ENCODE results near the gene MTMR11. TPM values are rescaled to one million over a fixed set of nuclear protein-coding genes. Genes with fewer than 3 reads are reported as not detected.

The MTMR11 gene
- total and polyA plus RNA-seq, 9 of the 15 experiments (the other 6 are each of a cell fraction or from before 2014, with no cell fraction given): 0.09 to 1.6 (median 0.51) TPM

GRCh38 chr1:149978547-149979023 lies 41.9 kb upstream of the MTMR11 start:
- CTCF ChIA-PET (ENCODE audit: low intra/inter-chr PET ratio): interaction anchor here (0.7 kb wide), 1 partner anchor 16 kb away, joined by 3 read pairs; no protein-coding TSS in a partner anchor
- no TSS peak for BruUV-seq (replicated peaks)

GRCh38 chr1:149977345-149977744 lies 40.7 kb upstream of the MTMR11 start:
- no peak overlapping the region for H2AFZ ChIP-seq (ENCODE audit: low read depth, low read length)
- no peak overlapping the region for H3K4me3 ChIP-seq
- peaks cover 42% of the 10 kb centered on the region for H3K36me3 ChIP-seq (ENCODE audit: control insufficient read depth, insufficient read depth, low read length)
- POLR2A ChIA-PET: interaction anchor here (1.0 kb wide), 2 partner anchors 9 to 13 kb away, joined by 3 to 5 read pairs; no protein-coding TSS in a partner anchor
- no peak for DNase-seq (ENCODE audit: extremely low read depth in 1 of 4, low spot score in 3 of 4)
- in situ Hi-C loops (cut with MboI) (no loop called here), intact Hi-C loops (cut with micrococcal nuclease) (no loop called here)
- no peak for FAIRE-seq
- CTCF ChIA-PET (ENCODE audit: low intra/inter-chr PET ratio): no interaction called here
- H3K4me2 ChIP-seq (ENCODE audit: insufficient read depth, low read length): no peak overlapping the region
- no peak overlapping the region for H3K9ac ChIP-seq (ENCODE audit: insufficient read depth in 1 of 2, low read depth in 2 of 2, low read length in 2 of 2)
- no peaks in the 10 kb centered on the region for H3K4me1 ChIP-seq (replicated peaks in 1 of 2; ENCODE audit: control insufficient read depth in 2 of 2, insufficient read depth in 2 of 2, low read length in 2 of 2)
- H4K20me1 ChIP-seq (replicated peaks; ENCODE audit: control insufficient read depth, insufficient read depth, low read length): no peaks in the 10 kb centered on the region; the same call in 1 of the 2 replicates
- TF ChIP-seq ELF1 (tag; IDR thresholded peaks at IDR 0.05) (no peak), ZNF133 (CRISPR knock-in tag; IDR thresholded peaks at IDR 0.05) (no peak), SFPQ (IDR thresholded peaks at IDR 0.05; ENCODE audit: low read depth, low read length) (no peak), ZNF445 (CRISPR knock-in tag; IDR thresholded peaks at IDR 0.05; ENCODE audit: low read depth) (no peak), ZNF717 (CRISPR knock-in tag; IDR thresholded peaks at IDR 0.05) (no peak), CBX2 (IDR thresholded peaks at IDR 0.05; ENCODE audit: insufficient read depth, low read length, poor library complexity, severe bottlenecking) (no peak), SUPT5H (IDR thresholded peaks at IDR 0.05) (no peak)
- TF ChIP-seq, protein P1, sequence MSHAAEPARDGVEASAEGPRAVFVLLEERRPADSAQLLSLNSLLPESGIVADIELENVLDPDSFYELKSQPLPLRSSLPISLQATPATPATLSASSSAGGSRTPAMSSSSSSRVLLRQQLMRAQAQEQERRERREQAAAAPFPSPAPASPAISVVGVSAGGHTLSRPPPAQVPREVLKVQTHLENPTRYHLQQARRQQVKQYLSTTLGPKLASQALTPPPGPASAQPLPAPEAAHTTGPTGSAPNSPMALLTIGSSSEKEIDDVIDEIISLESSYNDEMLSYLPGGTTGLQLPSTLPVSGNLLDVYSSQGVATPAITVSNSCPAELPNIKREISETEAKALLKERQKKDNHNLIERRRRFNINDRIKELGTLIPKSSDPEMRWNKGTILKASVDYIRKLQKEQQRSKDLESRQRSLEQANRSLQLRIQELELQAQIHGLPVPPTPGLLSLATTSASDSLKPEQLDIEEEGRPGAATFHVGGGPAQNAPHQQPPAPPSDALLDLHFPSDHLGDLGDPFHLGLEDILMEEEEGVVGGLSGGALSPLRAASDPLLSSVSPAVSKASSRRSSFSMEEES (CRISPR knock-in tag; IDR thresholded peaks at IDR 0.05): peak; percentile 46
- ATAC-seq: no peak
- peaks cover 23% of the 10 kb centered on the region for H3K79me2 ChIP-seq (ENCODE audit: control insufficient read depth, insufficient read depth, low read length)
- no peak overlapping the region for H3K27ac ChIP-seq (ENCODE audit: extremely low read depth, low read depth, low read length)
- no TSS peak for BruUV-seq (replicated peaks)
- H3K9me3 ChIP-seq (replicated peaks; ENCODE audit: control insufficient read depth, insufficient read depth, low read depth, low read length): no peaks in the 10 kb centered on the region
- no peaks in the 10 kb centered on the region for H3K27me3 ChIP-seq (ENCODE audit: control insufficient read depth in 2 of 2, insufficient read depth in 2 of 2, low read length in 2 of 2)
- no peaks in the 10 kb centered on the region for H3K9me1 ChIP-seq (ENCODE audit: control insufficient read depth, insufficient read depth, low read length)
- whole genome bisulfite sequencing (ENCODE audit: insufficient coverage, low coverage, missing lambda C conversion rate): 94% methylated on average over 3 of the region's 3 CpGs

More at GRCh38 chr1:149978547-149979023, 41.9 kb upstream of the MTMR11 start:
- POLR2A ChIA-PET: interaction anchor here (0.5 to 1.0 kb wide), 5 partner anchors 9 to 208 kb away, joined by 3 to 4 read pairs (median 3); a partner anchor contains a TSS
- Histone ChIP-seq H3K27me3 (ENCODE audit: control insufficient read depth in 2 of 2, insufficient read depth in 2 of 2, low read length in 2 of 2) (no peaks in the 10 kb centered on the region), H3K4me2 (ENCODE audit: insufficient read depth, low read length) (no peak overlapping the region), H2AFZ (ENCODE audit: low read depth, low read length) (no peak overlapping the region), H3K9me3 (replicated peaks; ENCODE audit: control insufficient read depth, insufficient read depth, low read depth, low read length) (no peaks in the 10 kb centered on the region), H3K9me1 (ENCODE audit: control insufficient read depth, insufficient read depth, low read length) (peaks cover 2% of the 10 kb centered on the region), H3K4me3 (no peak overlapping the region), H3K27ac (ENCODE audit: extremely low read depth, low read depth, low read length) (no peak overlapping the region), H3K36me3 (ENCODE audit: control insufficient read depth, insufficient read depth, low read length) (peaks cover 31% of the 10 kb centered on the region), H4K20me1 (replicated peaks; ENCODE audit: control insufficient read depth, insufficient read depth, low read length) (no peaks in the 10 kb centered on the region; the same call in 1 of the 2 replicates), H3K9ac (ENCODE audit: insufficient read depth in 1 of 2, low read depth in 2 of 2, low read length in 2 of 2) (no peak overlapping the region), H3K4me1 (replicated peaks in 1 of 2; ENCODE audit: control insufficient read depth in 2 of 2, insufficient read depth in 2 of 2, low read length in 2 of 2) (no peaks in the 10 kb centered on the region), H3K79me2 (ENCODE audit: control insufficient read depth, insufficient read depth, low read length) (peaks cover 31% of the 10 kb centered on the region)
- intact Hi-C loops (cut with micrococcal nuclease) (no loop called here), in situ Hi-C loops (cut with MboI) (no loop called here)
- WGBS (ENCODE audit: insufficient coverage, low coverage, missing lambda C conversion rate): 11% methylated on average over 1 of the region's 1 CpG
- DNase-seq (ENCODE audit: extremely low read depth in 1 of 4, low spot score in 3 of 4) (peak in 1 of 4 experiments; percentile 13), ATAC-seq (no peak), FAIRE-seq (no peak)
- no peak for TF ChIP-seq RBM15 (IDR thresholded peaks at IDR 0.05; ENCODE audit: insufficient read depth, low read length)
- TF ChIP-seq NFIC (IDR thresholded peaks at IDR 0.05): peak; percentile 80
- 0 out of 2 replicates have a peak, but pooled peaks have one; percentile 4 for TF ChIP-seq TEAD2 (tag; IDR thresholded peaks at IDR 0.05)

Data from K562 (cell line).